WTC11 (cell line): Measurements from ENCODE around the gene EIF4E3.

Experiments
- CREB1 ChIP-seq: sonication (generic); formaldehyde crosslinking; IDR thresholded peaks from 2 replicates; pipeline ENCODE4 v1.8.0; 2023; ENCODE audit warnings: mild to moderate bottlenecking, missing genetic modification reagents
- CTCF ChIP-seq: fragments of 200-600 bp; IDR thresholded peaks from 2 replicates; pipeline ENCODE4 v1.8.0; 2022; ENCODE audit warnings: antibody characterized with exemption
- ESRRA ChIP-seq: sonication (generic); formaldehyde crosslinking; IDR thresholded peaks from 2 replicates; pipeline ENCODE4 v1.8.1; 2022; ENCODE audit warnings: mild to moderate bottlenecking, missing genetic modification reagents, borderline replicate concordance
- MXD4 ChIP-seq: fragments of 250-450 bp; sonication (Bioruptor Pico); IDR thresholded peaks from 2 replicates; pipeline ENCODE4 v1.8.0; 2021; ENCODE audit warnings: mild to moderate bottlenecking, moderate library complexity, borderline replicate concordance
- TF ChIP-seq, protein P1 (sequence below): sonication (generic); formaldehyde crosslinking; IDR thresholded peaks from 2 replicates; pipeline ENCODE4 v1.8.1; 2022; ENCODE audit warnings: low read depth, mild to moderate bottlenecking, moderate library complexity, missing genetic modification reagents, borderline replicate concordance

- no peak for TF ChIP-seq MXD4 (CRISPR knock-in tag)
- TF ChIP-seq CTCF: no peak
- no peak for TF ChIP-seq CREB1
- no peak for TF ChIP-seq ESRRA (CRISPR knock-in tag)
- TF ChIP-seq, protein P1, sequence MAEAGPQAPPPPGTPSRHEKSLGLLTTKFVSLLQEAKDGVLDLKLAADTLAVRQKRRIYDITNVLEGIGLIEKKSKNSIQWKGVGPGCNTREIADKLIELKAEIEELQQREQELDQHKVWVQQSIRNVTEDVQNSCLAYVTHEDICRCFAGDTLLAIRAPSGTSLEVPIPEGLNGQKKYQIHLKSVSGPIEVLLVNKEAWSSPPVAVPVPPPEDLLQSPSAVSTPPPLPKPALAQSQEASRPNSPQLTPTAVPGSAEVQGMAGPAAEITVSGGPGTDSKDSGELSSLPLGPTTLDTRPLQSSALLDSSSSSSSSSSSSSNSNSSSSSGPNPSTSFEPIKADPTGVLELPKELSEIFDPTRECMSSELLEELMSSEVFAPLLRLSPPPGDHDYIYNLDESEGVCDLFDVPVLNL (CRISPR knock-in tag): no peak
These were observed 53.9 kb downstream of the EIF4E3 start for GRCh38 chr3:71671216-71671845.
